AG20443 (cell line): ENCODE measurements around the gene CHST7.

Source experiments
- DNase-seq: peaks from one replicate; pipeline ENCODE4 v3.0.0; 2012; ENCODE audit warnings: low spot score, mixed read lengths

The CHST7 gene

DNA sequence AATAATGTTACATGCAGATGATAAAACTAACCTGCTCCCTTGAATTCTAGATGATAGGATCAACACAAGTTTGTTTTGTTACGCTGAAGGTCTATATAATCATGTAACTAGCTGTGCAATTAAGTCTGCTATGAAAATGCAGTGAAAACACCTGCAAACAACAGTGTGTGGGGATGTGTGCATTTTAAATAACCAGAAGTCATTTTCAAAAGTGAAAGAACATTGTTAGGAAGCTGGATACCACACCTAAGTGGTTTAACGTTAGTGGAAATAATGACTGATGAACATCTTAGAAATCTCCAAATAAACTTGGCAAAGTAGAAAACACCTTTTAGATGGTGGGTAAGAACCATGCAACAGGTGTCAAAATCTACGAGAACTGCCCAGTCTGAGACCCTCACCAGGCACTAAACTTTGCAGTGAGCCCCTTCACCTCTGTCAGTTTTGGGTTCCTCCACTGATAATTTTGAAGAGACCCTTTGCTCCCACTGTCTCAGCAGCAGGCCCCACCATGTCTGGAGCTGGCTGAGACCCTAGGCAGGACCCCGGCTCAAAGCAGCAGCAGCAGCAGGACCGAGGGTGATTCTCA lies 36.6 kb downstream of the CHST7 start:
- no peak for DNase-seq

DNA sequence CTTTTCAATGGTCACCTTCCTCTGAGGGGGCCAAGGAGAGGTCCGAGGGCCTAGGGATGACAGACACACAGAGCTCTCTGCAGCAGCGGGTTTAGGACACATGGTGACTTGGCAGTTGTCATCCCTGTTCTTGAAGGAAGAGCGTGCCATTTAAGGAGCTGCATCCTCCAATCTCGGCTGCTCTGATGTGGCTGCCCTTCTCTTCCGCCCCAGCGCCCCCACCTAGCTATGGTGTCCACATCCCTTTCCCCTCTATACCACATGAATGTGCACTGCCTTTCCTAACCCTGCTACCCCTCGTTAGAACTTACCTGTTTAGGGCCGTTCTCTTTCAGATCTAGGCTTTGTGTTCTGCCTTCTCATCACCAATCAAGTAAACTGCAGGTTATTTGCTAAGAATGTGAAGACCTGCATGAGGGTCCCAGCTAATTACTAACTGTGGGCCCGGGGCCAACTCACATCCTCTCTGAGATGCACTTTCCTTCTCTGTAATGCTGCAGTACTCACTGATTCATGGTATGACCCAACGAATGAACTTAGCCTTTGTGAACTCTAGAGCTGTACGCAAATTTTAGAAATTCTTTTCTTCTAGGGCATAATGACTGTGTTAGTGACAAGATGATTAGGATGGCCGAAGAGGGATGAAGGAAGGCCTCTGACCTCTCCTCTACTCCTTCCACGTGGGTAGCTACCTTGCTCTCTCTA lies 38.2 kb downstream of the CHST7 start:
- DNase-seq = no peak

DNA sequence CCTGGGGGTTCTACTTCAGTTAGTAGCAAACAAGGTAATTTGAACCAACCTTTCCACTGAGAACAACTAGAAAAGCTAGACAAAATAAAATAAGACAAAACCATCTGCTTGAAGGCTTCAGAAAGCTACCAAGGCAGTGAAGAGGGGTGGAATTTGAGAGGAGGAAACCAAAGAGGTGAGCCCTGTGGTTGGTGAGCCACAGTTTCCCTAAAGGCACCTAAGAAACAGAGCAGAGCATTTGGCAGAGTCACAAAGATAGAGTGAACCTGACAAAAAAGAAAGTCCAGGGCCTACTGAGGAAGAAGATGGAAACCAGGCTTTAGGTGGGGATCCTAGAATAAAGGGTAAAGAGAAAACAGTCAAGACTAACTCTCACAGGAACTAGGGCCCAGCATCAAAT lies 44.3 kb downstream of the CHST7 start:
- DNase-seq = no peak

DNA sequence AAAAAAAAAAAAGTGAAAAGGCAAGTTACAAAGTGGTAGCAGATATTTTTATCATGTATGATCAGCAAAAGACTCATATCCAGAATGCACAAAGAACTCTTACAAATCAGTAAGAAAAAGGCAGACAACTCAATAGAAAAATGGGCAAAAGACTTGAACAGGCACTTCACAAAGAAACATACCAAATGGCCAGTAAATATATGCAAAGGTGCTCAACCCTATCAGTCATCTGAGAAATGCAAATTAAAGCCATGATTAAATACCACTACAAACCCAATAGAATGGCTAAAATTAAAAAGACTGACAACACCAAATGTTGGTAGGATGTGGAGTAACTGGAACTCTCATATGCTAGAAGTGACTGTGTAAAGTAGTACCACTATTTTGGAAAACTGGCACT lies 45.4 kb downstream of the CHST7 start:
- no peak for DNase-seq

DNA sequence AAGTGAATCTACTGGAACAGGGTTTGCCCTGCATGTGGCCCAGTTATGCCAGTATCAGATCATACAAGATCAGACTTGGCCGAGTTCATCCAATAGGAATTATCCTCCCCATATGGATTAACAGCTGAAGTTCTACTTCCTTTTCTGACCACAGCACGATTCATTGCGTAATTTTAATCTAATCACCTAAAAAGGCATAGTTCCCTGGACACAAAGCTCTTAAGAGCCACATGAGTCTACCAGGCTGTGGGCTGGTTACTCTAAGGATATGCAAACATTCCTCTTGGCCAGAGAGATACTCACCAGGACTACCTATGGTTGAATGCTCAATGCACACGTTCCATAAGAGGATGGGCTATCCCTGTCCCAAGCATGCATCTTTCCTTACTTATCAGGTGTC lies 46.9 kb downstream of the CHST7 start:
- no peak for DNase-seq

DNA sequence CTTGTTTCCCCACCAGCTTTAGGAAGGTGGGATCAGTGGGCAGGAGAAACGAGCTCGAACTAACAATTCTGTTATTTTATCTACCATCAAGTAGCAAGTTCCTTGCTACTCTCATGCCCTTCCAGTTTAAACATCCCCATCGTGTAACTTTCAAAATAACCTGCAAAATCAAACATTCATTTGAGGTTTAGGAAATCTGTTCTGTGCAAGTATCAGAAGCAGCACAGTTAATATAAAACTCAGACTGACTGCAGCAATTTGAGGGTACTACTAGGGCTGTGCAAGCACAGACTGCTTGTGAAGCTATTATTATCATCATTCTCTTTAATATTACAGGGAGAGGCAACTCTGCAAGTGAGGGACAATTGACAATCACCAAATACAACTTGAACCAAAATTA lies 48.0 kb downstream of the CHST7 start:
- no peak for DNase-seq

DNA sequence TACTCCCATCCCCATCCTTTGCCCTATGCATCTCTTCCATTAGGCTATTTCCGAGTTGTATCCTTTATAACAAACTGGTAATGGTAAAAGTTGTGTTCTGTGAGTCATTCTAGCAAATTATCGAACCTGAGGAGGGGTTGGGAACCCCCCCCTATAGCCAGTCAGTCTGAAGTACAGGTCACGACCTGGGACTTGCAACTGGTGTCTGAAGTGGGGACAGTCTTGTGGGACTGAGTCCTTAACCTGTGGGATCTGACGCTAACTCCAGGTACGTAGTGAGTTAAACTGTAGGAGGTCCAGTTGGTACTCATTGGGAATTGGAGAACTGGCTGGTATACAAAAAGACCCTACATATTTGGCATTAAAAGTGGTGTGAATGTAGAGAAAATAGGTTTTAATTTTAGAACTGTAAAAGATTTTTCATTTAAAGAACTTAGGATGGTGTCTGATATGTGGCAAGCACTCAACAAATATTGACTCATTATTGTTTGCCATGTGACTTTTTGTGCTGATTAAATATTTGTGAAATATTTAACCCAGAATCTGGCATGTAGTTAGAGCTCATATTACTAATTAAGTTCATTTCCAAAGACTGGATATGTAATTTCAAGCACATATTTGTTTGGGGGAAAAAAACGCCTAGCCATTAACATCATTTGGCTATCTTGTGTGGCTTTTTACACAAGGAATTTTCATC lies 50.7 kb downstream of the CHST7 start:
- DNase-seq = no peak

DNA sequence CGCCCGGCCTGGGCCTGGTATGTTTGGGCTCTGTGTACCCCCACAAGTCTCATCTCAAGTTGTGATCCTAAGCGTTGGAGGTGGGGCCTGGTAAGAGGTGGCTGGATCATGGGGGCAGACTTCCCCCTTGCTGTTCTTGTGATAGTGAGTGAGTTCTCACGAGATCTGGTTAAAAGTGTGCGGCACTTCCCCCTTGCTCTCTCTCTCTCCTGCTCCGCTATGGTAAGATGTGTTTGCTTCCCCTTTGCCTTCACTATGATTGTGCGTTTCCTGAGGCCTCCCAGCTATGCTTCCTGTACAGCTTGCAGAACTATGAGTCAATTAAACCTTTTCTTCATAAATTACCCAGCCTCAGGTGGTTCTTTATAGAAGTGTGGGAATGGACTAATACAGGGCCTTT lies 53.0 kb downstream of the CHST7 start:
- no peak for DNase-seq

DNA sequence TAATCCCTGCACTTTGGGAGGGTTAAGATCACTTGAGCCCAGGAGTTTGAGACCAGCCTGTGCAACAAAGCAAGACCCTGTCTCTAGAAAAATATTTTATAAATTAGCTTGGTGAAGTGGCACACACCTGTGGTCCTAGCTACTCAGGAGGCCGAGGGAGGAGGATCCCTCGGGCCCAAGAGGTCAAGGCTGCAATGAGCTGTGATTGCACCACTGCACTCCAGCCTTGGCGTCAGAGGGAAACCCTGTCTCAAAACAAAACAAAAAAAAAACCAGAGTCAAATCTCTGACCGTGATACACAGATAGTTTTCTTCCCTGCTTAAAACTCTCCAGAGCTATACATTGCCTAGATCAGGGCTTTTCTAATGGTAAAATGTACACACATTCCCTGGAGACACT lies 53.5 kb downstream of the CHST7 start:
- no peak for DNase-seq

DNA sequence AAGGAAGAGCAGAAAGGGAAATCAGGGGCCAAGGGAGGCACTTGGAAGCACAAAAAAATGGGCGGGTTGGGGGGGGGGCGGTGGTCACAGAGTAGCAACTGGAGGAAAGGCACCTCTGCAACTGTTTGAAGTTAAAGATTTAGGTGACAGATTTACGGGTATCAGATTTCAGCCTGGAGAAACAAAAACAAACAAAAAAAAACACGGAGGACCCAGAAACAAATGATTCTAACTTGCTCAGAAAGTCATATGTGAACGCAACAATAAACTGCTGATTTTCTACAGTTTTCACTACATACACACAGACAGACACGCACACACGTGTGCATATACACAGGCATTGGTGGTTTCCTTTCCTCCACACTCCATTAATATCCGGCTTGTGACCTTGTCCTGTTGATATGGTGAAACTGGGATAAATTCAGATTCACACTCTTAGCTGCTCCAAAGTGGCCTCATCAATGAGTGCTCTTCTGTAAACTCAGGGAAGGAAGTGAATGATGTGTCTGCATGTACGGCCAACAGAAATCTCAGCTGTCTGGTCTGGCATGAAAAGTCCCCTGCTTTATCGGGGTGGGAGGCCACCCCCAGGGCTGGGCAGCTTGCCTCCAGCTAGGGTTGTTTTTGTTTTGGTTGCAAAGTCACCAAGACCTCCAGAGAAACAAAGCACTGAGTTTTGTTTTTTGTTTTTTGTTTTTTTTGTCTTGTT lies 54.3 kb downstream of the CHST7 start:
- no peak for DNase-seq

DNA sequence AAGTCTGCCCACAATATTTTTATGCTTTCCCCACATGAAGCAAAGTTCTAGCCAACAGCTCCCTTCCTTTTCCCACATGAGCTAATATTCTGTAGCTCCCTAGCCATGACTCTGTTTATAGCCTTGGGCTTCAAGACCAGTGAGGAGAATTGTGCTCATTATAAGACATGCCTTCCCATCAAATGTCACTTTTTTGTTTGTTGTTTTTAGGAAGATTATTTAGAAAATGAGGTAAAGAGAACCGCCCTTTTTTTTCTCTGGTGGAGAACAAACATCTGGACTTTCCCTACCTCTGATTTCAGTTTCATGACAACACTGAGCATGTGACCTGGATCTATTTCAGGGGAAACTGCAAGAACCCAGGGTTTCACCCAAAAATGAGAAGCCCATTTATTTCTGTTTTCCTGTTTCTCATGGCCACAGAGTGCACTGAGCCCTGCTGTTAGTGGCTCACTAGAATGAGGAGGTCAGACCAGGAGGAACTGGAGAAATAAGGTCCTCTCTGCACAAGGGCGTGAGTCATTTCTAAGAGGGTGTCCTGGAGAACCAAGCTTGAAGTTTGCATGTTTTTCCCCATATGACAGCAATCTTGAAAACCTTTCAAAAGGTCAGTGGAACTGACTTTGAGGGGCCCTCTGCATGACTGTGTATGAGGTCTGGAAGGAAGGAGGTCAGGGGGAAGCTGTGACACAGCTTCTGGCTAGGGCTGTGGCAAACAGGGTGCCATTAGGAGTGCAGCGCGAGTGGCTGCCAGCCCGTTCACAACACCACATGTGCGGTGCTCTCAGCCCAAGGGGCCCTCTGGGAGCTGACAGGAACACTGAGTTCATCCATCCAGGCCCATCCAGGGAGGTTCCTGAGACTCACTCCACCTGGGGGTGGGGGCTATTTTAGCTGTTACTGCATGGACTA lies 55.2 kb downstream of the CHST7 start:
- DNase-seq = peak; percentile 34

DNA sequence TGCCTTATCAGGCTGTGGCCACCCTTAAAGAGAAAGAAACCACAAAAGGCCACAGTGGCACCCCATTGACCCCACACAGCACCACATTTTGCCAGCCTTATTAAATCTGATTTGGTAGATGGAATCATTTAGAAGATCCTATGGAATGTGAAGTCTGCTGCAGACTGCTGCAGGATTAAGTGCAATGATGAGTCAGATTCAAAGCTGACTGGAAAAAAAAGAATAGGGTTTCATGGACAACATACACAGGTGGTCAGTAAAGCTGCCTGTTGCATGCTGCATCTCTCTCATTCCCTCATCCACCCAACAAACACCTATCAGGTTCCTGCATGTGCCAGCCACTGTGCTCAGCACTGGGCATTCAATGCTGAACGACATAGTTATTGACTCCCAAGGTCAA lies 56.6 kb downstream of the CHST7 start:
- DNase-seq = peak; percentile 9

DNA sequence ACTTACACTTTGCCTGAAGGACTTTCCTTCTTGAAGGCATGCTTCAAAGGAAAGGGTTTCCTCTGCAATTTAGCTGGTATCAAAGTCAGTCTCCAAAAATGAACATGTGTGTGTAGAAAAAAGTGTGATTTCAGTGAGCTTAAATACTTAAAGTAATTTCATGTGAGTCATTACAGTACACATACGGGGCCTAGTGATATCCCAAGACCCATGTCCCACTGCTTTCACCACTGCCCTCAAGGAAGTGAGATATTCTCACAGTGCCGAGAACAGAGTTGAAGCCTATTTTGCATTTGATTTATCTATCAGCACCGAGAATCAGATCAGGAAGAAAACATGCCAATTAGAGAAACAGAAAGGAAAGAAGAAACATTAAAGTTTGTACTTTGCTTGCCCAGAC lies 61.0 kb downstream of the CHST7 start:
- no peak for DNase-seq

DNA sequence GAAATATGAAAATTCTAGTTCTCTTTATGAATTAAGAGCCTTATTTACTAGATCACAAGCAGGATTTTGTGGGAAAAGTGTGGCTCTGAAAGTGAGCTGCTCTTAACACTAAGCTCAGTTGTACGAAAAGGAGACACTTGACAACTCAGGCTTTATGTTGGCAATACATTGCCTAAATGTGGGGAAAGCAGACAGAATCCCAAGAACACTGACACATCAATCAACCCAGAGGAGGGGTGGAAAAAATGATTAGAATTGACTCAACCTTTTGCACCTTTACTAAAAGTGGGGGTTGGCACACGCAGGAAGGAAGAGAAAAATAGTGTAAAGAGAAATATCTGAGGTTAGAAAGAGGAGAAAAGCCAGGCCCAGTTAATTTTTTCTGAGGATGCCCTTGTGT lies 61.6 kb downstream of the CHST7 start:
- no peak for DNase-seq

DNA sequence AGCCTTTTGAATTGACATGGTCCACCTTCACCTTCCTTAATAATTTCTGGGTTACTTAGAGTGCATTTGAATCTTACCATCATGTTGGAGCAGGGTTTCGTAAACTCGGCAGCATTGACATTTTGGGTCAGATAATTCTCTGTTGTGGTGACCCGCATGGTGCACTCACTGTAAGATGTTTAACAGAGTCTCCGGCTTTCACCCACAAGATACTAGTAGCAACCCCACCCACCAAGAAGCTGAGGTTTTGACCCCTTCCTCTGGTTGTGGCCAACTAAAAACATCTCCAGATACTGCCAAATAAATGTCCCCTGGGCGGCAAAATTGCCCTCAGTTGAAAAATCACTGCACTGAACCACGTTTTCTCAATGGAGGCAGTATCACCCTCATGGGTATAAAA lies 62.7 kb downstream of the CHST7 start:
- DNase-seq = no peak

DNA sequence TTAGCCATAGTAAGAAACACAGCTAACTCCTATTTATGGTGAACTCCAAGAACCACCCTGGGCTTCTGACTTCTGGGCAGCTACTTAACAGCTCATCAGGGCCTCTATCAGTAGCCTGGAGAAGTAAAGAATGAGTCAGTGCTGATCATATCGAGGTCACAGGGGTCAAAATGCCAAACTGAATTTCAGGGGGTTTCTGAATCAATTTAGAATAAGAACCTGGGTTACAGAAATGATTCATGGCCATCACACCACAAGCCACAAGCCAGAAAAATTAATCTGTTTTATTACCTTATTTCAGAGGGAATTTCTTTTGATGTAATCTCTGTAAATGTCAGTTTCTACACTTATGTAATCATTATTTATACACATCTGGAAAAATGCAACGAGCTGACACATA lies 64.4 kb downstream of the CHST7 start:
- DNase-seq = no peak

DNA sequence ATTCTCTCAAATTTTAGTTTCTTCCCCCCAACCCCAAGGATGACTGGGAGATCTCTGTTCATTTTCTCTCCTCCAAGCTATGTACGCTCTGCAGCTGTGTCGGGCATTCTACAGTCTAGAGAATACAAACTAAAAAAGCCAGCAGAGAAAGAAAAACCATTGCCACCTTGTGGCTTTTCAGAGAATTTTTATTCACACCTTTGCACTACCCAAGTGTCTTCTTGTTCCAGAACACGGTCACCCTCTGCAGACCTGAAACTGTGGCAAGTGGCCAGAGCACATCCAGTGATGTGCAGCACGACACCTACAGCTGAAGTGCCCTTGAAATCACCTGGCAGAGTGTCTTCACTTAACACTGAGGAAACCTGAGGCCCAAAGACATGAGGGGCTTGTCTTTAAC lies 68.6 kb downstream of the CHST7 start:
- DNase-seq = peak; percentile 13

DNA sequence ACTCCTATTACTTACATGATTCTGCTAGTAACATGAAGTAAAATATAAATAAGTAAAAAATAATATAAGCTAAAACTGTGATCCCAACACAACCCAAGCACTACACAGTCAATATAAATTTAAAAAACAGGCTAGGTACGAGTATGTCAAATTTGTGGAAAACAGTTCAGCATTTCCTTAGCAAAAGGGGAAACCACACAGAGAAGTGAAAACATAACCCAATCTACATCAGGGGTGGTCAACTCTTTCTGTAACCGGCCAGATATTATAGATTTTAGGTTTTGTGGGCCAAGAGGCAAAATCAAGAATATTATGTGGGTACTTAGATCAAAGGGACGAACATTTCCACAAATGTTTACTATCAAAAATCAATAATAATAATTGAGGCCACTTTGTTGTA lies 70.1 kb downstream of the CHST7 start:
- no peak for DNase-seq

DNA sequence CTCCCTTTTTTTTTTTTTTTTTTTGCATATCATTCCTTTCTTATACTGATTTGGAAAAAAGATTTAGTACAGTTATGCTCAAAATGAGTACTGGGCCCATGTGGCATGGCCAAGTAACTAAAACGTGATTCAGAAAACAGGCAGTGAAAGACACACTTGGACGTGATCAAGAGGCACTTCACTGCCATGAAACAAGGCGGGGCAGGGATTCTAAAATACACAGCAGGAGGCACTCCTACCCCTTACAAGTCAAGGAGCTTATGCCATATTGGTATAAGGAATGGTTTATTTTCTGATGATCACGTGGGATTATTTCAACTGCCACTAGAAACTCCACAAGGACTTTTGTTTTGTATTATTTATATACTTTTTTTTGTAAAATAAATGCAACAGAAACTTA lies 72.0 kb downstream of the CHST7 start:
- DNase-seq = no peak

DNA sequence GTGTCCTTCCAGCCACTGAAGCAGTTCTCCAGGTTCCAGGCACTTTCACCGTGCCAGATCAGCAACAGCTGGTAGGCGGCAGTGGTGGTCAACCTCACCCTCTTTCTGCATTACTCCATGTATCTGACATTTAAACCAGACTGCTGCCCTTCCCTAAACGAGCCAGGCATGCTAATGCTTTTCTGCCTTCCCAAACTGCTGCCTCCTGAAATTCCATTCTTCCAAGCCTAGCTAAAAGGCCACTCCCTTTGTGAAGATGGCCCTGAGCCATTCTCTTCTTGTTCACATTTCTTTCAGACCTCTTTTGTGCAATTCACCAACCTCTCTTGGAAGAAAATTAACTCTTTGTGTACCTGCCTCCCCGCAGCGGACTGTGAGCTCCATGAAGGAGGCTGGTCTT lies 73.7 kb downstream of the CHST7 start:
- peak; percentile 47 for DNase-seq
